GM21576 (cell line): ENCODE measurements around the gene ZNF689.
"Not testable (repeated sequence)": the region's sequence is repeated elsewhere in the genome, so short reads cannot be mapped to it uniquely, and the experiment has no call there.

Experiments
- ATAC-seq: cut with Tn5 transposase; IDR thresholded peaks from one replicate; pipeline ENCODE4 v1.9.1; 2021; ENCODE audit warnings: mild to moderate bottlenecking, moderate library complexity; ENCODE audit not compliant: unreplicated experiment

ZNF689 gene

GRCh38 chr16:30601966-30602365 is 8.2 kb downstream of the ZNF689 start:
- no peak for ATAC-seq

- ATAC-seq: no peak
Measured at GRCh38 chr16:30600929-30601328, 9.3 kb downstream of the ZNF689 start.

GRCh38 chr16:30600215-30600614 is 10.0 kb downstream of the ZNF689 start:
- no peak for ATAC-seq

GRCh38 chr16:30592871-30593270 is 17.3 kb downstream of the ZNF689 start:
- no peak for ATAC-seq

GRCh38 chr16:30590869-30591268 is 19.3 kb downstream of the ZNF689 start:
- not testable (repeated sequence) for ATAC-seq

GRCh38 chr16:30589582-30589981 is 20.6 kb downstream of the ZNF689 start:
- not testable (repeated sequence) for ATAC-seq

- no peak for ATAC-seq
Measured at GRCh38 chr16:30588651-30589050, 21.5 kb downstream of the ZNF689 start.

- ATAC-seq: peak; percentile 81
Measured at GRCh38 chr16:30585400-30586191, 24.6 kb downstream of the ZNF689 start, which contains the start of gene ZNF785. Gene ZNF785, minus strand, starts transcription at chr16:30585697. Its CDS starts 86 bp downstream, at chr16:30585611.

- peak; percentile 19 for ATAC-seq
Measured at GRCh38 chr16:30585022-30585399, 25.2 kb downstream of the ZNF689 start.

- ATAC-seq: no peak
Measured at GRCh38 chr16:30582611-30583340, 27.4 kb downstream of the ZNF689 start.

- ATAC-seq: no peak
Measured at GRCh38 chr16:30581457-30581856, 28.7 kb downstream of the ZNF689 start.

- ATAC-seq: no peak
Measured at GRCh38 chr16:30574678-30575077, 35.5 kb downstream of the ZNF689 start.

GRCh38 chr16:30571445-30572322 is 38.5 kb downstream of the ZNF689 start, which contains the start of gene ZNF688:
Gene ZNF688, minus strand, starts transcription at chr16:30571714. Its CDS starts 85 bp downstream, at chr16:30571629.
- peak; percentile 63 for ATAC-seq

GRCh38 chr16:30570636-30571444 is 39.3 kb downstream of the ZNF689 start:
- peak; percentile 2 for ATAC-seq

GRCh38 chr16:30569746-30570635 is 40.2 kb downstream of the ZNF689 start:
- no peak for ATAC-seq

GRCh38 chr16:30569281-30569680 is 40.9 kb downstream of the ZNF689 start:
- ATAC-seq: no peak

GRCh38 chr16:30567991-30568638 is 42.1 kb downstream of the ZNF689 start:
- ATAC-seq: no peak

- no peak for ATAC-seq
Measured at GRCh38 chr16:30567160-30567990, 42.8 kb downstream of the ZNF689 start.
